GM10266 (cell line): ENCODE results near the gene CUEDC2.
"Not testable (repeated sequence)": the region's sequence is repeated elsewhere in the genome, so short reads cannot be mapped to it uniquely, and the experiment has no call there.

Experiments
- DNase-seq: peaks from one replicate; pipeline ENCODE4 v3.0.0; 2012; ENCODE audit errors: extremely low spot score
- TF ChIP-seq, protein P1 (sequence below): IDR thresholded peaks from 2 replicates; pipeline ENCODE4 v1.5.1; 2012; ENCODE audit warnings: mild to moderate bottlenecking, low read depth; ENCODE audit not compliant: control insufficient read depth, insufficient read depth; ENCODE audit errors: missing control alignments

CUEDC2 gene

DNA sequence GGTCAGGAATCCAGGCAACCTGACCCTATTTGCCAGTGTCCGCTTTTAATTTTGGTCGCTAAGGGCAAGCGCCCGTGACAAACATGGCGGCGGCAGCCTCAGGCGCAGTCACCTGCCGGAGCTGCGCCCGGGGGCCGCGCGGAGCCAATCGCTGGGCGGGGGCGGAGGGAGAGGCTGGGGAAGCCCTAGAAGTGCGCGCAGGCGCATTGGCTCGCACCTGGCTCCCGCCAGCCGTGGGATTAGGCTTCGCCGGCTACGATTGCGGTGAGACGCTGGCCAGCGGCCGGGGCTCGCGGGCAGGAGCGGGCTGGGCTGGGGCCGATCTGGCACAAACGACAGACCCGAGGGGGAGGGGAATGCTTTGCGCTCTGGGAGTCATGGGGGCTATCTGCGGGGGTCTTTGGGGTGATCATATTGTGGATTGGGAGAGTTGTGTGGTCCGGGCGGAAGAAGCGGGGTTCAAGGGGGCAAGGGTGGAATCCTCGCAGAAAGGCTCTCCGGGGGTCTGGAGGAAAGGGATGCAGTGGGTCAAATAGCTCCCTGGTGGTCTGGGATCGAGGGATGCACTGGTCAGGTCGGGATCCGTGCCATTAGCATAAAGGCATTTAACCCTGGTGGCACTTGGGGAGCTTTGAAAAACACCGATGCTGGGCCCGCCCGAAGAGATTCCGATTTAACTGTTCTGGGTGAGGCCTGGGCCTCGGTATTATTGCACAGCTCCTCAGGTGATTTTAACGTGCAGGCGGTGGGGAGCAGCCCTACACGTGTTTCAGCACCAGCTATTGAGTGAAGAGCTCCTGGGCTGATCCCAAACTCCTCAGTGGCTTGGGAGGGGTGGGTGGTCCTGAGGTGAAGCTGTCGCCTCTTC, 29.0 kb upstream of the CUEDC2 start:
- TF ChIP-seq, protein P1, sequence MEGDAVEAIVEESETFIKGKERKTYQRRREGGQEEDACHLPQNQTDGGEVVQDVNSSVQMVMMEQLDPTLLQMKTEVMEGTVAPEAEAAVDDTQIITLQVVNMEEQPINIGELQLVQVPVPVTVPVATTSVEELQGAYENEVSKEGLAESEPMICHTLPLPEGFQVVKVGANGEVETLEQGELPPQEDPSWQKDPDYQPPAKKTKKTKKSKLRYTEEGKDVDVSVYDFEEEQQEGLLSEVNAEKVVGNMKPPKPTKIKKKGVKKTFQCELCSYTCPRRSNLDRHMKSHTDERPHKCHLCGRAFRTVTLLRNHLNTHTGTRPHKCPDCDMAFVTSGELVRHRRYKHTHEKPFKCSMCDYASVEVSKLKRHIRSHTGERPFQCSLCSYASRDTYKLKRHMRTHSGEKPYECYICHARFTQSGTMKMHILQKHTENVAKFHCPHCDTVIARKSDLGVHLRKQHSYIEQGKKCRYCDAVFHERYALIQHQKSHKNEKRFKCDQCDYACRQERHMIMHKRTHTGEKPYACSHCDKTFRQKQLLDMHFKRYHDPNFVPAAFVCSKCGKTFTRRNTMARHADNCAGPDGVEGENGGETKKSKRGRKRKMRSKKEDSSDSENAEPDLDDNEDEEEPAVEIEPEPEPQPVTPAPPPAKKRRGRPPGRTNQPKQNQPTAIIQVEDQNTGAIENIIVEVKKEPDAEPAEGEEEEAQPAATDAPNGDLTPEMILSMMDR = no peak
- DNase-seq = peak; percentile 98

DNA sequence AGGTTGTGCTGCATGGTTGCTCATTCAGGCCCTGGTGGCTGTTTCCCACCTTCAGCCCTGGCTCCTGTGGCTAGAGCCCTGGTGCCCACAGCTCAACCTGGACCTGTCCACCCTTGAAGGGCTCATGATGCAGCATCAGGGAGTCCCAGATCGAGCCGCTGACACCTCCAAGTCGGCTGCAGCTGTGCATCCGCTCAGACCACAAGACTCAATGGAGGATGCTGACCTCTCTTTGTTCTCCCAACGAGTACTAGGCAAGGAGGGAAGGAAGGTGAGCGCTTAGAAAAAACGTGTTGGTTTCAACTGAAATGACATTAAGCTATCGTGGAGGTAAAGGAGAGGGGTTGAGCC, 28.4 kb upstream of the CUEDC2 start:
- no peak for DNase-seq
- TF ChIP-seq, protein P1 = no peak

DNA sequence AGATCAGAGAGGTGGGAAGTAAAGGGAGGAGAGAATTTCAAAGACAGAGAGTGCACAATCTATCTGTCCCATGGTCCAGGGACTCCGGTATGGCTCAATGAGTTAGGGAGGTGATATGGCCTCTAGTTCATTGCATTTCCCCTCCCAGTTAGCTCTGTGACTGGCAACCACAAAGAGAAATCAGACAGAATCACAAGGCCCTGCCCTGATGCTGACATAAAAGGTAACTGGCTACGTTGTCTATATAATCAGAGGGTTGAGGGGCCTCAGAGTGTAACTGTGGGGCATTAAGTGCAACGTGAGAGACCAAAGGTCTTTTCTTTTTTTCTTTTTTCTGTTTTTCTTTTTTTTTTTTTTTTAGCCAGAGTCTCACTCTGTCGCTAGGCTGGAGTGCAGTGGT, 26.3 kb upstream of the CUEDC2 start:
- no peak for DNase-seq
- TF ChIP-seq, protein P1 = no peak

DNA sequence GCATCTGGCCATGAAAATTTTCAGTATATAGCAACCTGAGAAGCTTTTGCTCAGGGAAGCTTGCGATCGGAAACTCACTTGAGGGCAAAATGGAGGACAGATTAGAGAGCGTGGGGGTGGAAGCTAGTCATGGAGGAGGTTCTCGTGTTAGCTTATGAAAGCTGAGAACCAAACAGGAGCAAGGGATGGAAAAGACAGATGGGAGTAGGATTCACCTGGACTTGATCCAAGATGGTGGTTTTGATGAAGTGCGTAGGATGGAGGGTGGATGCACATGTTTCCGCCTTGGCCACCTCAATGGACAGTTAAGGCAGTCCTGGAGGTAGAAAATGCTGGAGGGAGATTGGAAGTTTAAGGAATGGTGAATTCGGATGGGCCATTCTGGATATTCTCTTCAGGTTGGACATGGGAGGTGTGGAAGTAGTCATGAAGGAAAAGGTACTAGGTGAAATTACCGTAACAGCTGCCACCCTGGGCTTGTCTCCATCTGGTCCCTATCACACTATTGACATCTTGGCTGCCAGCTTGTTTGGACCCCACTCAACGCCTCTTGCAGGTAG, 25.3 kb upstream of the CUEDC2 start:
- DNase-seq = no peak
- TF ChIP-seq, protein P1 = no peak

DNA sequence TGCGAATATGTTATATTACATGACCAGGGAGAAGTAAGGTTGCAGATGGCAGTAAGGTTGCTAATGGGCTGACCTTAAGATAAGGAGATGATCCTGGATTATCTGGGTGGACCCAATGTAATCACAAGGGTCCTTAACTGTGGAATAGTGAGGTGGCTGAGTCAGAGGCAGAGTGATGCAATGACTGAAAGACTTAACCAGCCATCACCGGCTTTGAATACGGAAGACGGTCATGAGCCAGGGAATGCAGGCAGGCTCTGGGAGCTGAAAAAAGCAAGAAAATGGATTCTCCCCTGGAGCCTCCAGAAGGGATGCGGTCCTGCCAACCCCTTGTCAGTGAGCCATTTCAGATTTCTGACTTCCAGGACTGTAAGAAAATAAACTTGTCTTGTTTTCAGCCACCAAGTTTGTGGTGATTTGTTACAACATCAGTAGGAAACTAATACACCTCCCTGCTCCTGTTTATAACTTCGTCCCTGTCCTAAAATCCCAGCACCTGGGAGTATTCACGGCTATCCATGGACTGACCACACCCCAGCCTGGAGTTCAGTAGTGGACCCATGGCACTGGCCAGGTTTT, 23.6 kb upstream of the CUEDC2 start:
- DNase-seq = no peak
- TF ChIP-seq, protein P1 = no peak

DNA sequence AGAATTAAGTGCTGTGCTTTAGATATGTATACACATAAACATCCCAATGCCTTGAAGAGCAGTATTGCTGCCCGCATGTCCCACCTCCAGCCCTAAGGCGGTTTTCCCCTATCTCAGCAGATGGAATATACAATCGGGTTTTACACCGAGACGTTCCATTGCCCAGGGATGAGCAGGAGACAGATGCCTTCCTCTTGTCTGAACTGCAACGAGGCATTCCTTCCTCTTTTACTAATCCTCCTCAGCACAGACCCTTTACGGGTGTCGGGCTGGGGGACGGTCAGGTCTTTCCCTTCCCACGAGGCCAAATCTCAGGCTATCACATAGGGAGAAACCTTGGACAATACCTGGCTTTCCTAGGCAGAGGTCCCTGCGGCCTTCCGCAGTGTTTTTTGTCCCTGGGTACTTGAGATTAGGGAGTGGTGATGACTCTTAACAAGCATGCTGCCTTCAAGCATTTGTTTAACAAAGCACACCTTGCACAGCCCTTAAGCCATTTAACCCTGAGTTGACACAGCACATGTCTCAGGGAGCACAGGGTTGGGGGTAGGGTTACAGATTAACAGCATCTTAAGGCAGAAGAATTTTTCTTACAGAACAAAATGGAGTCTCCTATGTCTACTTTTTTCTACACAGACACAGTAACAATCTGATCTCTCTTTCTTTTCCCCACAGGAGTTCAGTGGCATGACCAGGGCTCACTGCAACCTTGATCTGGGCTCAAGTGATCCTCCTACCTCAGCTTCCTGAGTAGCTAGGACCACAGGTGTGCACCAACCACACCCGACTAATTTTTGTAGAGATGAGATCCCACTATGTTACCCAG, 22.5 kb upstream of the CUEDC2 start:
- not testable (repeated sequence) for DNase-seq

DNA sequence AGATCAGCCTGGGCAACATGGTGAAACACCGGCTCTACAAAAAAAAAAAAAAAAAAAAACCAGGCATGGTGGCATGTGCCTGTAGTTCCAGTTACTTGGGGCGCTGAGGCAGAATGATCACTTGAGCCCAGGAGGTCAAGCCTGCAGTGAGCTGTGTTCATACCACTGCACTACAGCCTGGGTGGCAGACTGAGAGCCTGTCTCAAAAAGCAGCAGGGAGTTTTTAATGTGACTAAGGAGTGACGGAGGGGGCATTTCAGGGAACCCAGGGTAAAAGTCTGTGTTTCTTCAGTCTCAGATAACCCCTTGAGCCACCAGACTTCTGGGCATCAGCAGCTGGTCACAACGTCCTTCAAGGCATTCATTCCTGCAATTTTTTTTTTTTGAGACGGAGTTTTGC, 21.1 kb upstream of the CUEDC2 start:
- TF ChIP-seq, protein P1 = no peak
- DNase-seq = no peak
